ENCODE data around the gene UBN2.

Gene UBN2

DNA sequence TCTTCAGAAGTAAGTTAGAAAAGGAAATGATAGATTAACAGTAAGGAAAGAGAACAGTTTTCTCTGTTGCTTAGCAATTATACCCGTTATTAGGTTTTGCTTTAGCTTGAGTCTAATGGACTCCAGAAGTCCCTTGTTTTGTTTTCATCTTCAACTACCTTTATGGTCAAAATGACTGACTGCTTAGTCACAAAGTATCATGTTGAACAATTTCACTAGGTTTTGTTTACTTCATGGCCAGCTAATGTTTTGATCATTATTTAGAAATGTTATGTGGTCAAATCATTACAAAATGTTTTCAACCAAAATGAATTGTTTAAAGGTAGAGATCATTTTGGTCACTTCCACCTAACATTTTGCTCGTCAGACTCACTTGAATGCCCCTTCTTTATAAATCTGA, 1.9 kb downstream of the UBN2 start:
- no peak for DNase-seq

- DNase-seq, result no peak
Measured at GRCh38 chr7:139241258-139241657, 10.2 kb downstream of the UBN2 start.

DNA sequence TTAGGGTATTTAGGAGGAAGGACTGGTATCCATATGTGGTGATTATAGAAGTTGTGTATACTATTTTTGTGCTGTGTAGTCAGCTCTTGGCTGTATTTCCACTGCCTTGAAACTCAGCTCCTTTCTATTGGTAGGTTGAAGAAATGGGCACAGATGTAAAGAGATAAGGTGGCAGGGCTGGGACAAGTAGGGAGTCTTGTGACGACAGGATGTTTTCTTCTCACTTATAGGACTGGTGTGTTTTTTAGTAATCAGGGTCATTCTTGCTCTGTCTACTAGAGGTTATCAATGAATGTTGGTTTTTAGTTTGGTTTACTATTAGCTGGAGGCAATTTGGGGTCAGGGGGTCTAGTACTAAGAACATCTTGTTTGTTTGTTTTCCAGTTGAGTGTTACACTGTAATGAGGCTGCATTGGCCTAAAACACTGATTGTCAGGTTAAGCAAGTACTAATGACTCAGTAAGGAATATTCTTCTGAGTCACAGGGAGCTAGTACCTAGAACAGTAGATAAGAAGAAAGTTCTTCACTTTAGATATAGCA, 11.8 kb downstream of the UBN2 start:
- DNase-seq, result no peak

- no peak for DNase-seq
Measured at GRCh38 chr7:139245401-139245800, 14.4 kb downstream of the UBN2 start.

- no peak for DNase-seq
Measured at GRCh38 chr7:139246494-139246893, 15.5 kb downstream of the UBN2 start.

GRCh38 chr7:139246905-139247304, 15.9 kb downstream of the UBN2 start:
- no peak for DNase-seq

DNA sequence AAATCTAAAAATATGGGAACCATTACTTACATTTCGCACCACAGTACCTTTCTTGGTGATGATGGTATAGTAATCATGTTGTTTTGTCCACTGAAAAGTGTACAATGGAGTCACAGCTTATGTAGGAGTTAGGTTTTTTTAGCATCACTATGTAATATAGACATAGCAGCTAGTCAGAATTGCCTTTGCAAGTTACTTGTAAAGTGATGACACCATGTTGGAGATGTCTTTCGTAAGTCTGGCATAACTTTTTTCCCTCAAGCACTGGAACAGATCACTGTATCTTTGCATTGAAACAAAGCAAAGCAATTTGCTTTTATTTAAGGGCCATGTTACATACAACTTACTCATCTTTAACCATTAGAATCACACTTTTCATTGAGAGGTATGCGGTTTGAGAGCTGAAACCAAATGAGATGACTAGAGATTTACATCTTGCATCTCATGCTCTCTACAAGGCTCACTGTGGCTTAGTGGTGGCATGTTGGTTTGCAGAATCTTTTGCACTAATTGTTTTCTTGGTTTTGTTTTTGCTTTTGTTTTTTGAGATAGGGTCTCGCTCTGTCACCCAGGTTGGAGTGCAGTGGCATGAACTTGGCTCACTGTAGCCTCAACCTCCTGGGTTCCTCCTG, 18.3 kb downstream of the UBN2 start:
- DNase-seq, result no peak

GRCh38 chr7:139252451-139252850, 21.4 kb downstream of the UBN2 start:
- DNase-seq, result no peak

GRCh38 chr7:139254281-139254680, 23.2 kb downstream of the UBN2 start:
- no peak for DNase-seq

- DNase-seq, result no peak
Measured at GRCh38 chr7:139254728-139255127, 23.7 kb downstream of the UBN2 start.

- DNase-seq, result no peak
Measured at GRCh38 chr7:139255290-139255689, 24.3 kb downstream of the UBN2 start.

DNA sequence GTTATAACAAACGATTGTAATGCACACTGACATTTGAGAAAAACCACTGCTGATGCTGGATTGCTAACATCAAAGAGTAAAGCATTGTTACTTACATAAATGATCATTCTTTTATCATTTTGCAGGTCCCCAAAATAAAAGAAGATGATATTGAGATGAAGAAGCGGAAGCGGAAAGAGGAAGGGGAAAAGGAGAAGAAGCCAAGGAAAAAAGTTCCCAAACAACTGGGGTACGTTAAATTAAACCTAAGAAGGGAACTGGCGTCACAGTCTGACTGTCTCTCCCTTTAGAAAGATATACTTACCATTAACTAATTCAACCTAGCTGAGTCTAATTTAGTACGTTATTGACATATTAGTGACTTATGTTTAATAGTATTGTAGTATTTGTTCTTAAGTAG, 28.1 kb downstream of the UBN2 start:
- DNase-seq, result no peak

GRCh38 chr7:139264220-139264619, 33.2 kb downstream of the UBN2 start:
- no peak for DNase-seq

- no peak for DNase-seq
Measured at GRCh38 chr7:139265673-139266072, 34.6 kb downstream of the UBN2 start.

GRCh38 chr7:139271718-139272628, 40.9 kb downstream of the UBN2 start:
- DNase-seq, result no peak

DNA sequence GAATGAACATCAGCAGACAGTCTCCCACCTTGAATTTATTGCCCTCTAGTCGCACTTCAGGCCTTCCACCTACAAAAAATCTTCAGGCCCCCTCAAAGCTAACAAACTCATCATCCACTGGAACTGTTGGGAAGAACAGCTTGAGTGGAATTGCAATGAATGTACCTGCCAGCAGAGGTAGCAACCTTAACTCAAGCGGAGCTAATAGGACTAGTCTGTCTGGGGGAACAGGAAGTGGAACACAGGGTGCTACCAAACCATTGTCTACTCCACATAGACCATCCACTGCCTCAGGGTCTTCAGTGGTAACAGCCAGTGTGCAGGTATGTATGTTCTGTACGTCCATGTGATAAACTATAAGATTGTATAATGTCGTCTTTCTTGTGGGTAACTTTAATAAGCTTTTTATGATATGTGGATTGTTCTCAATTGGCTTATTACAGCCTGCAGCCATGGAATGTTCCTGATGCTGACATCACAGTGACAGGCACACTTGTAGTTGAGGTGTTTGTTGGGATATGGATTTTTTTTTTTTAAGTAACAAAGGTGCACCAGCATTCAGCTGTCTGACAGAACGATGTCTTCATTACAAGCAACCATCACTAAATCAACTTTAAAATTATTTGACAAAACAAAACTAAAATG, 53.3 kb downstream of the UBN2 start:
- no peak for DNase-seq

DNA sequence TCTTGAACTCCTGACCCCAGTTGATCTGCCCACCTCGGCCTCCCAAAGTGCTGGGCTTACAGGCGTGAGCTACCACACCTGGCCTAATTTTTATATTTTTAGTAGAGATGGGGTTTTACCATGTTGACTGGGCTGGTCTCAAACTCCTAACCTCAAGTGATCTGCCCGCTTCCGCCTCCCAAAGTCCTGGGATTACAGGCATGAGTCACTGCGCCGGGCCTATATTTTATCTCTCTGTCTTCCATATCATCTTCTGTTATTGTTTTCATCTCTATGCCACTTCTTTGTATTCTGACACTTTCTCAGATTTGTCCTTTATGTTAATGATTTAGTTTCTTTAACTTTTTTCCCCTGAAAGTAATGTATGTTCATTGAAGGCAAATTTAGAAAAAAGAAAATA, 55.1 kb downstream of the UBN2 start:
- no peak for DNase-seq

GRCh38 chr7:139292821-139293220, 61.8 kb downstream of the UBN2 start:
- DNase-seq, result no peak

DNA sequence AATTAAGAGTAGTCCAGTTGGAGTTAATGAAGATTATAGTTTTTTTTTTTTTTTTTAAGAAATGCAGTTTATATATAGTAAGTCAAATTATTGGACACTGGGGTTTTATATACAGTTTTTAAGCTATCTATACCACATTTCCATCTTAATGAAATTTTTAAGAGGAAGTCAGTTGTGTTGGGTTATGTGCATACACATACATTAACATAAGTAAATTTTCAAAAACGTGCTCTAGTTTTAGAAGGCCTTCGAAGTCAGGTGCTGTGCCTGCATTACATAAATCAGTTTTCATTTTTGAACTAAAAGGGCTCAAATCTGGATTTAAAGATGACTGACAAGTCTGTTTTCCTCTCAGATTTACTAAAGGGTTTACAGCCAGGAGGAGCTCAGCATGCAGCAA, 62.5 kb downstream of the UBN2 start:
- no peak for DNase-seq

DNA sequence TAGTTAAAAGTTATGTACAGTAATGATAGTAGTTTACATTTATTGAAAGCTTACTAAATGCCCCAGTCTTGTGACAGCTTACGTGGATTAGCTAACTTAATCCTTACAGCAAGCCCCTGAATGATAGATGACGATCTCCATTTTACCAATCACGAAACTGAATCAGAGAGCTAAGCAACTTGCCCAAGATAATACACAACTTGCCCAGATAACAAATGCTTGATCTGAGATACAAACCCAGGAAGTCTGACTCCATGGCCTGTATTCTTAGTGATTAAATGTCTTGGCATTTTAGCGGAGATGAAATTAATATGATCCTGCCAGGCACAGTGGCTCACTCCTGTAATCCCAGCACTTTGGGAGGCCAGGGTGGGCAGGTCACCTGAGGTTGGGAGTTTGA, 63.2 kb downstream of the UBN2 start:
- no peak for DNase-seq

- no peak for DNase-seq
Measured at GRCh38 chr7:139294951-139295575, 64.0 kb downstream of the UBN2 start.

DNA sequence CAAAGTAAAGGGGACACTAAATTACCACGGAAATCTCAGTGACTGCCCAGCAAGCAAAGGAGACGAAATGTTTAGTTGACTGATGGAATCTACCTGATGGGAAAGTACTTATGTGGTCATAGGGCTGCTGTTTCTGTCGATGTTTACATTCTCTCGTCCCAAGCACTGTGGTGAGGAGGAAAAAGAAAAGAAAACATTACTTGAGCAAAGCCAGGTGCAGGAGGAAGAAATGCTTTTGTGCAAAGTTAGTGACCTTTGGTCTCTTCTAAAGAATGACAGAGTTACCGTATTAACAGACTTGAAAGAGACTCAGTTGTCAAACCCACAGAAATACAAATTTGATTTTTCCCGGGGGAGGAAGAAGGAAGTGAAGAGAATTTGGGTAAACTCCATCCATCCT, 66.8 kb downstream of the UBN2 start:
- DNase-seq, result no peak

DNA sequence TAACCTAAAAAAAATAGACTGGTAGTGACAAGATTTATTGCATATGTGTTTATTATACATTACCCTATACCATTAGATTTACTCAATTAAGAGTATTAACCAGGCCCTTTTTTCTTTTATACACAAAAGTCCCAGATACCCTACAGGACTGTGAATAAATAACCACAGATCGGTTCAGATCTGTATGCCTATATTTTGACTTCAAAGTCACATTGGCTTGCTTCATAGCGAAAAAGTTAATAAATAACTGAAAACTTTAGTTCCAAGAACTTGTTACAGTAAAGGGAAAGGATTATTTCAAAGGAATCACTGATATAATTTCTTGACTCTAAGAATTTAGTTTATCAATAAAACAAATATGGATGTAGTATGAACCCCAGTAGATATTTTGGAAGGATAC, 68.3 kb downstream of the UBN2 start:
- DNase-seq, result no peak

All from NCI-H1436 (cell line).